Measurements from ENCODE around the gene PLD4.

The PLD4 gene

GRCh38 chr14:104935026-104935650, 10.5 kb downstream of the PLD4 start:
- H3K9ac ChIP-seq (ENCODE audit: low read length) = no peak overlapping the region
- no peak for DNase-seq (ENCODE audit: low read depth)
- H3K9me3 ChIP-seq (ENCODE audit: control insufficient read depth, low read length) = no peaks in the 10 kb centered on the region
- peaks cover 3% of the 10 kb centered on the region for H3K27me3 ChIP-seq (replicated peaks; ENCODE audit: control insufficient read depth, insufficient read depth, low read length)
- H3K36me3 ChIP-seq (ENCODE audit: control insufficient read depth, insufficient read depth, low read length, severe bottlenecking) = no peaks in the 10 kb centered on the region
- no peaks in the 10 kb centered on the region for H3K4me1 ChIP-seq (ENCODE audit: control insufficient read depth, insufficient read depth, low read length)
- no peak overlapping the region for H3K4me3 ChIP-seq (ENCODE audit: low read length)

- Histone ChIP-seq H3K27me3 (replicated peaks; ENCODE audit: control insufficient read depth, insufficient read depth, low read length) (peaks cover 3% of the 10 kb centered on the region), H3K4me3 (ENCODE audit: low read length) (no peak overlapping the region)
These were observed 11.3 kb downstream of the PLD4 start for GRCh38 chr14:104935955-104936354.

GRCh38 chr14:104936361-104937155, 11.9 kb downstream of the PLD4 start:
- peaks cover 3% of the 10 kb centered on the region for H3K27me3 ChIP-seq (replicated peaks; ENCODE audit: control insufficient read depth, insufficient read depth, low read length)
- DNase-seq (ENCODE audit: low read depth) = no peak

More at GRCh38 chr14:104935955-104936354, 11.3 kb downstream of the PLD4 start:
- DNase-seq (ENCODE audit: low read depth) = no peak
- no peaks in the 10 kb centered on the region for H3K9me3 ChIP-seq (ENCODE audit: control insufficient read depth, low read length)
- no peaks in the 10 kb centered on the region for H3K36me3 ChIP-seq (ENCODE audit: control insufficient read depth, insufficient read depth, low read length, severe bottlenecking)
- H3K9ac ChIP-seq (ENCODE audit: low read length) = no peak overlapping the region
- H3K4me1 ChIP-seq (ENCODE audit: control insufficient read depth, insufficient read depth, low read length) = no peaks in the 10 kb centered on the region

GRCh38 chr14:104937161-104937560, 12.5 kb downstream of the PLD4 start:
- peaks cover 2% of the 10 kb centered on the region for H3K36me3 ChIP-seq (ENCODE audit: control insufficient read depth, insufficient read depth, low read length, severe bottlenecking)
- no peak for DNase-seq (ENCODE audit: low read depth)
- no peak overlapping the region for H3K9ac ChIP-seq (ENCODE audit: low read length)
- peaks cover 3% of the 10 kb centered on the region for H3K27me3 ChIP-seq (replicated peaks; ENCODE audit: control insufficient read depth, insufficient read depth, low read length)
- H3K4me3 ChIP-seq (ENCODE audit: low read length) = no peak overlapping the region
- no peaks in the 10 kb centered on the region for H3K9me3 ChIP-seq (ENCODE audit: control insufficient read depth, low read length)
- no peaks in the 10 kb centered on the region for H3K4me1 ChIP-seq (ENCODE audit: control insufficient read depth, insufficient read depth, low read length)

More at GRCh38 chr14:104936361-104937155, 11.9 kb downstream of the PLD4 start:
- H3K4me1 ChIP-seq (ENCODE audit: control insufficient read depth, insufficient read depth, low read length) = no peaks in the 10 kb centered on the region
- no peak overlapping the region for H3K4me3 ChIP-seq (ENCODE audit: low read length)
- H3K9me3 ChIP-seq (ENCODE audit: control insufficient read depth, low read length) = no peaks in the 10 kb centered on the region
- H3K36me3 ChIP-seq (ENCODE audit: control insufficient read depth, insufficient read depth, low read length, severe bottlenecking) = peaks cover 2% of the 10 kb centered on the region
- no peak overlapping the region for H3K9ac ChIP-seq (ENCODE audit: low read length)

- DNase-seq (ENCODE audit: low read depth) = no peak
- Histone ChIP-seq H3K4me3 (ENCODE audit: low read length) (no peak overlapping the region), H3K36me3 (ENCODE audit: control insufficient read depth, insufficient read depth, low read length, severe bottlenecking) (peaks cover 2% of the 10 kb centered on the region), H3K4me1 (ENCODE audit: control insufficient read depth, insufficient read depth, low read length) (no peaks in the 10 kb centered on the region), H3K9me3 (ENCODE audit: control insufficient read depth, low read length) (no peaks in the 10 kb centered on the region), H3K27me3 (replicated peaks; ENCODE audit: control insufficient read depth, insufficient read depth, low read length) (peaks cover 3% of the 10 kb centered on the region), H3K9ac (ENCODE audit: low read length) (no peak overlapping the region)
These were observed 13.2 kb downstream of the PLD4 start for GRCh38 chr14:104937694-104938365.

GRCh38 chr14:104938436-104938835, 13.8 kb downstream of the PLD4 start:
- no peak for DNase-seq (ENCODE audit: low read depth)
- Histone ChIP-seq H3K4me1 (ENCODE audit: control insufficient read depth, insufficient read depth, low read length) (no peaks in the 10 kb centered on the region), H3K36me3 (ENCODE audit: control insufficient read depth, insufficient read depth, low read length, severe bottlenecking) (peaks cover 2% of the 10 kb centered on the region), H3K9me3 (ENCODE audit: control insufficient read depth, low read length) (no peaks in the 10 kb centered on the region), H3K9ac (ENCODE audit: low read length) (no peak overlapping the region), H3K4me3 (ENCODE audit: low read length) (no peak overlapping the region), H3K27me3 (replicated peaks; ENCODE audit: control insufficient read depth, insufficient read depth, low read length) (peaks cover 3% of the 10 kb centered on the region)

- Histone ChIP-seq H3K4me3 (ENCODE audit: low read length) (no peak overlapping the region), H3K9ac (ENCODE audit: low read length) (no peak overlapping the region), H3K27me3 (replicated peaks; ENCODE audit: control insufficient read depth, insufficient read depth, low read length) (peaks cover 3% of the 10 kb centered on the region), H3K9me3 (ENCODE audit: control insufficient read depth, low read length) (no peaks in the 10 kb centered on the region), H3K36me3 (ENCODE audit: control insufficient read depth, insufficient read depth, low read length, severe bottlenecking) (peaks cover 2% of the 10 kb centered on the region), H3K4me1 (ENCODE audit: control insufficient read depth, insufficient read depth, low read length) (no peaks in the 10 kb centered on the region)
- DNase-seq (ENCODE audit: low read depth) = no peak
These were observed 14.3 kb downstream of the PLD4 start for GRCh38 chr14:104938960-104939359.

- Histone ChIP-seq H3K27me3 (replicated peaks; ENCODE audit: control insufficient read depth, insufficient read depth, low read length) (peaks cover 1% of the 10 kb centered on the region), H3K4me1 (ENCODE audit: control insufficient read depth, insufficient read depth, low read length) (no peaks in the 10 kb centered on the region), H3K4me3 (ENCODE audit: low read length) (no peak overlapping the region), H3K9ac (ENCODE audit: low read length) (no peak overlapping the region), H3K9me3 (ENCODE audit: control insufficient read depth, low read length) (no peaks in the 10 kb centered on the region), H3K36me3 (ENCODE audit: control insufficient read depth, insufficient read depth, low read length, severe bottlenecking) (peaks cover 2% of the 10 kb centered on the region)
- no peak for DNase-seq (ENCODE audit: low read depth)
These were observed 15.2 kb downstream of the PLD4 start for GRCh38 chr14:104939666-104940410.

- Histone ChIP-seq H3K9me3 (ENCODE audit: control insufficient read depth, low read length) (no peaks in the 10 kb centered on the region), H3K4me3 (ENCODE audit: low read length) (no peak overlapping the region), H3K4me1 (ENCODE audit: control insufficient read depth, insufficient read depth, low read length) (no peaks in the 10 kb centered on the region), H3K9ac (ENCODE audit: low read length) (no peak overlapping the region), H3K27me3 (replicated peaks; ENCODE audit: control insufficient read depth, insufficient read depth, low read length) (no peaks in the 10 kb centered on the region), H3K36me3 (ENCODE audit: control insufficient read depth, insufficient read depth, low read length, severe bottlenecking) (peaks cover 2% of the 10 kb centered on the region)
- DNase-seq (ENCODE audit: low read depth) = peak; percentile 25
These were observed 16.0 kb downstream of the PLD4 start for GRCh38 chr14:104940526-104941150.

- H3K4me1 ChIP-seq (ENCODE audit: control insufficient read depth, insufficient read depth, low read length) = no peaks in the 10 kb centered on the region
- no peak for DNase-seq (ENCODE audit: low read depth)
- H3K9me3 ChIP-seq (ENCODE audit: control insufficient read depth, low read length) = no peaks in the 10 kb centered on the region
- no peaks in the 10 kb centered on the region for H3K27me3 ChIP-seq (replicated peaks; ENCODE audit: control insufficient read depth, insufficient read depth, low read length)
- H3K4me3 ChIP-seq (ENCODE audit: low read length) = no peak overlapping the region
- peaks cover 2% of the 10 kb centered on the region for H3K36me3 ChIP-seq (ENCODE audit: control insufficient read depth, insufficient read depth, low read length, severe bottlenecking)
- H3K9ac ChIP-seq (ENCODE audit: low read length) = no peak overlapping the region
These were observed 17.1 kb downstream of the PLD4 start for GRCh38 chr14:104941508-104942365.
